HepG2 (cell line): ENCODE measurements around the gene FRS2. TPM values are rescaled to one million over a fixed set of nuclear protein-coding genes. Genes with fewer than 3 reads are reported as not detected.

Experiments used
- FOXK2 ChIP-seq: fragments of 450-650 bp; IDR thresholded peaks from 2 replicates; pipeline ENCODE4 v1.6.1; 2016
- JARID2 ChIP-seq: sonication (generic); formaldehyde crosslinking; IDR thresholded peaks from 2 replicates; pipeline ENCODE4 v1.8.1; 2023; ENCODE audit warnings: missing genetic modification reagents, inconsistent platforms; ENCODE audit not compliant: insufficient replicate concordance
- MED1 ChIP-seq: sonication (generic); formaldehyde crosslinking; IDR thresholded peaks from 2 replicates; pipeline ENCODE4 v1.4.0; 2020; ENCODE audit warnings: missing genetic modification reagents
- NFIB ChIP-seq: sonication (generic); formaldehyde crosslinking; IDR thresholded peaks from 2 replicates; pipeline ENCODE4 v1.9.0; 2021; ENCODE audit warnings: missing genetic modification reagents, mild to moderate bottlenecking, borderline replicate concordance
- SNRNP70 ChIP-seq: fragments of 200-400 bp; formaldehyde crosslinking; IDR thresholded peaks from 2 replicates; pipeline ENCODE4 v1.6.1; 2017; ENCODE audit warnings: mild to moderate bottlenecking, low read depth, low read length, moderate library complexity
- ZNF225 ChIP-seq: sonication (generic); formaldehyde crosslinking; IDR thresholded peaks from 2 replicates; pipeline ENCODE4 v1.4.0; 2020; ENCODE audit warnings: mild to moderate bottlenecking, missing genetic modification reagents
- ZNF33B ChIP-seq: sonication (generic); formaldehyde crosslinking; IDR thresholded peaks from 2 replicates; pipeline ENCODE4 v1.5.1; 2020; ENCODE audit warnings: mild to moderate bottlenecking, missing genetic modification reagents
- ZNF550 ChIP-seq: sonication (generic); formaldehyde crosslinking; IDR thresholded peaks from 2 replicates; pipeline ENCODE4 v1.4.0; 2020; ENCODE audit warnings: mild to moderate bottlenecking, missing genetic modification reagents, borderline replicate concordance
- ZNF572 ChIP-seq: sonication (generic); formaldehyde crosslinking; IDR thresholded peaks from 2 replicates; pipeline ENCODE4 v1.5.1; 2020; ENCODE audit warnings: mild to moderate bottlenecking, missing genetic modification reagents
- ZNF75D ChIP-seq: sonication (generic); formaldehyde crosslinking; IDR thresholded peaks from 2 replicates; pipeline ENCODE4 v1.8.1; 2023; ENCODE audit warnings: missing genetic modification reagents, mild to moderate bottlenecking, borderline replicate concordance
- polyA plus RNA-seq, 8 experiments: library from polyadenylated mRNA; depleted of rRNA in 3 of 8; stranded (reverse) in 7 of 8; unstranded in 1 of 8; fragments of >200 nt; fragmentation: Illumina TruSeq in 4 of 8; extraction: Trizol in 4 of 8; gene quantifications; 2 replicates each; pipeline versions ENCODE4 v1.2.1 to v1.2.3, GENCODE V29; 2011 to 2016; ENCODE audit warnings: low read depth in 4 of 8, missing spikeins in 1 of 8, mixed read lengths in 1 of 8; ENCODE audit not compliant: insufficient read depth in 1 of 8
- total RNA-seq, 5 experiments: library from RNA; depleted of rRNA; stranded (reverse); fragments of >200 nt; fragmentation: Illumina TruSeq; extraction: Trizol; gene quantifications; 2 replicates each; pipeline ENCODE4 v1.2.3, GENCODE V29; 2016; ENCODE audit warnings: low read depth in 1 of 5
- TF ChIP-seq, protein P1 (sequence below): sonication (generic); formaldehyde crosslinking; IDR thresholded peaks from 2 replicates; pipeline ENCODE4 v1.9.0; 2021; ENCODE audit warnings: mild to moderate bottlenecking, missing genetic modification reagents
- TF ChIP-seq, protein P2 (sequence below): sonication (generic); formaldehyde crosslinking; IDR thresholded peaks from 2 replicates; pipeline ENCODE4 v1.5.0; 2020; ENCODE audit warnings: mild to moderate bottlenecking, missing genetic modification reagents, borderline replicate concordance
- TF ChIP-seq, protein P3 (sequence below): sonication (generic); formaldehyde crosslinking; IDR thresholded peaks from 2 replicates; pipeline ENCODE4 v1.4.0; 2020; ENCODE audit warnings: missing genetic modification reagents

FRS2 gene
- total and polyA plus RNA-seq, 2 of the 13 experiments (the other 11 are each of a cell fraction or from before 2014, with no cell fraction given): 8.3 to 16.8 TPM

DNA sequence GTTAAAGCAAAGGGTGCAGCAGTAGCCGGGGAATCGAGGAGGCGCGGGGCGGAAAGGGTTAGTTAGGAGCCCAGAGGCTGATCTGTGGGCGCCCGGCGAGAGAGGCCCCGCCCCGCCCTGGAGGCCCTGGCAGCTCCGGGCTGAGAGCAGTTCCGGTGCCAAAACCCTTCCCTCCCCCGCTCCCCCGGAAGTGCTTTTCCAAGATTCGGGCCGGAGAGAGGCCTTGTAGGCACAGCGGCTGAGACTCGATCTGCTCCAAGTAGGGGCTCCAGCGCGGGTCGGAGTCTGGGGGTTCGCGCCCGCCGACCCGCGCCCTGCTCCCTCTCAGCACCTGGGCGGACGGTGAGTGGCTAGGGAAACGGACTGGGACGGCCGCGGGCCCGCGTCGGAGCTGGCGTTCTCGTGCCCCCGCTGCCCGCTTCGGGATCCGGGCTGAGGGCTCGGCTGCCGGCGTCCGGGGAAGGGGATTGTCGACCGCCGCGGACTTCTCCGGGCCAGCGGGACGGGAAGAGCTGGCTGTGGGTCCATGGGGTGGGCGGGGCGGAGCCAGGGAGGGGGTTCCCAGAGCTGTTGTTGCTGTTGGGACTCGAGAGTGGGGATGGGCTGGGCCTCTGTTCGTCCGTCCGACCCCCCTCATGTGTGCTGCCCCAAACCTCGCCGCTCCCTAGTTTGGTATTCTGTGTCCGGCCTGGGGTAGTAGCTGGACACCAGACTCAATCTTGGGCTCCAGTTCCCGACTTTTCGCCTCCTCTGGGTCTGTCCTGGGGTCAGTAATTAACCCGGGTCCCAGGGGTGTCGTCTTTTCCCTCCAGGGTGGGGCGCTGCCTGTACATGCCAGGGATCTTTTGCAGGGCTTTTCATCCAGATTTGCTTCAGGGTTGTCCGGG is at the start of gene FRS2 (continued):
- TF ChIP-seq, protein P1, sequence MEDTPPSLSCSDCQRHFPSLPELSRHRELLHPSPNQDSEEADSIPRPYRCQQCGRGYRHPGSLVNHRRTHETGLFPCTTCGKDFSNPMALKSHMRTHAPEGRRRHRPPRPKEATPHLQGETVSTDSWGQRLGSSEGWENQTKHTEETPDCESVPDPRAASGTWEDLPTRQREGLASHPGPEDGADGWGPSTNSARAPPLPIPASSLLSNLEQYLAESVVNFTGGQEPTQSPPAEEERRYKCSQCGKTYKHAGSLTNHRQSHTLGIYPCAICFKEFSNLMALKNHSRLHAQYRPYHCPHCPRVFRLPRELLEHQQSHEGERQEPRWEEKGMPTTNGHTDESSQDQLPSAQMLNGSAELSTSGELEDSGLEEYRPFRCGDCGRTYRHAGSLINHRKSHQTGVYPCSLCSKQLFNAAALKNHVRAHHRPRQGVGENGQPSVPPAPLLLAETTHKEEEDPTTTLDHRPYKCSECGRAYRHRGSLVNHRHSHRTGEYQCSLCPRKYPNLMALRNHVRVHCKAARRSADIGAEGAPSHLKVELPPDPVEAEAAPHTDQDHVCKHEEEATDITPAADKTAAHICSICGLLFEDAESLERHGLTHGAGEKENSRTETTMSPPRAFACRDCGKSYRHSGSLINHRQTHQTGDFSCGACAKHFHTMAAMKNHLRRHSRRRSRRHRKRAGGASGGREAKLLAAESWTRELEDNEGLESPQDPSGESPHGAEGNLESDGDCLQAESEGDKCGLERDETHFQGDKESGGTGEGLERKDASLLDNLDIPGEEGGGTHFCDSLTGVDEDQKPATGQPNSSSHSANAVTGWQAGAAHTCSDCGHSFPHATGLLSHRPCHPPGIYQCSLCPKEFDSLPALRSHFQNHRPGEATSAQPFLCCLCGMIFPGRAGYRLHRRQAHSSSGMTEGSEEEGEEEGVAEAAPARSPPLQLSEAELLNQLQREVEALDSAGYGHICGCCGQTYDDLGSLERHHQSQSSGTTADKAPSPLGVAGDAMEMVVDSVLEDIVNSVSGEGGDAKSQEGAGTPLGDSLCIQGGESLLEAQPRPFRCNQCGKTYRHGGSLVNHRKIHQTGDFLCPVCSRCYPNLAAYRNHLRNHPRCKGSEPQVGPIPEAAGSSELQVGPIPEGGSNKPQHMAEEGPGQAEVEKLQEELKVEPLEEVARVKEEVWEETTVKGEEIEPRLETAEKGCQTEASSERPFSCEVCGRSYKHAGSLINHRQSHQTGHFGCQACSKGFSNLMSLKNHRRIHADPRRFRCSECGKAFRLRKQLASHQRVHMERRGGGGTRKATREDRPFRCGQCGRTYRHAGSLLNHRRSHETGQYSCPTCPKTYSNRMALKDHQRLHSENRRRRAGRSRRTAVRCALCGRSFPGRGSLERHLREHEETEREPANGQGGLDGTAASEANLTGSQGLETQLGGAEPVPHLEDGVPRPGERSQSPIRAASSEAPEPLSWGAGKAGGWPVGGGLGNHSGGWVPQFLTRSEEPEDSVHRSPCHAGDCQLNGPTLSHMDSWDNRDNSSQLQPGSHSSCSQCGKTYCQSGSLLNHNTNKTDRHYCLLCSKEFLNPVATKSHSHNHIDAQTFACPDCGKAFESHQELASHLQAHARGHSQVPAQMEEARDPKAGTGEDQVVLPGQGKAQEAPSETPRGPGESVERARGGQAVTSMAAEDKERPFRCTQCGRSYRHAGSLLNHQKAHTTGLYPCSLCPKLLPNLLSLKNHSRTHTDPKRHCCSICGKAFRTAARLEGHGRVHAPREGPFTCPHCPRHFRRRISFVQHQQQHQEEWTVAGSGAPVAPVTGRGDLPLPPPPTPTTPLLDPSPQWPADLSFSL (CRISPR knock-in tag): no peak
- TF ChIP-seq, protein P2, sequence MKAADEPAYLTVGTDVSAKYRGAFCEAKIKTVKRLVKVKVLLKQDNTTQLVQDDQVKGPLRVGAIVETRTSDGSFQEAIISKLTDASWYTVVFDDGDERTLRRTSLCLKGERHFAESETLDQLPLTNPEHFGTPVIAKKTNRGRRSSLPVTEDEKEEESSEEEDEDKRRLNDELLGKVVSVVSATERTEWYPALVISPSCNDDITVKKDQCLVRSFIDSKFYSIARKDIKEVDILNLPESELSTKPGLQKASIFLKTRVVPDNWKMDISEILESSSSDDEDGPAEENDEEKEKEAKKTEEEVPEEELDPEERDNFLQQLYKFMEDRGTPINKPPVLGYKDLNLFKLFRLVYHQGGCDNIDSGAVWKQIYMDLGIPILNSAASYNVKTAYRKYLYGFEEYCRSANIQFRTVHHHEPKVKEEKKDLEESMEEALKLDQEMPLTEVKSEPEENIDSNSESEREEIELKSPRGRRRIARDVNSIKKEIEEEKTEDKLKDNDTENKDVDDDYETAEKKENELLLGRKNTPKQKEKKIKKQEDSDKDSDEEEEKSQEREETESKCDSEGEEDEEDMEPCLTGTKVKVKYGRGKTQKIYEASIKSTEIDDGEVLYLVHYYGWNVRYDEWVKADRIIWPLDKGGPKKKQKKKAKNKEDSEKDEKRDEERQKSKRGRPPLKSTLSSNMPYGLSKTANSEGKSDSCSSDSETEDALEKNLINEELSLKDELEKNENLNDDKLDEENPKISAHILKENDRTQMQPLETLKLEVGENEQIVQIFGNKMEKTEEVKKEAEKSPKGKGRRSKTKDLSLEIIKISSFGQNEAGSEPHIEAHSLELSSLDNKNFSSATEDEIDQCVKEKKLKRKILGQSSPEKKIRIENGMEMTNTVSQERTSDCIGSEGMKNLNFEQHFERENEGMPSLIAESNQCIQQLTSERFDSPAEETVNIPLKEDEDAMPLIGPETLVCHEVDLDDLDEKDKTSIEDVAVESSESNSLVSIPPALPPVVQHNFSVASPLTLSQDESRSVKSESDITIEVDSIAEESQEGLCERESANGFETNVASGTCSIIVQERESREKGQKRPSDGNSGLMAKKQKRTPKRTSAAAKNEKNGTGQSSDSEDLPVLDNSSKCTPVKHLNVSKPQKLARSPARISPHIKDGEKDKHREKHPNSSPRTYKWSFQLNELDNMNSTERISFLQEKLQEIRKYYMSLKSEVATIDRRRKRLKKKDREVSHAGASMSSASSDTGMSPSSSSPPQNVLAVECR (CRISPR knock-in tag): peak; percentile 84; the same call in 1 of the 2 replicates
- TF ChIP-seq ZNF75D (CRISPR knock-in tag): peak; percentile 38; the same call in 1 of the 2 replicates
- TF ChIP-seq JARID2 (CRISPR knock-in tag): no peak
- no peak for TF ChIP-seq SNRNP70
- no peak for TF ChIP-seq NFIB (CRISPR knock-in tag)
- TF ChIP-seq, protein P3, sequence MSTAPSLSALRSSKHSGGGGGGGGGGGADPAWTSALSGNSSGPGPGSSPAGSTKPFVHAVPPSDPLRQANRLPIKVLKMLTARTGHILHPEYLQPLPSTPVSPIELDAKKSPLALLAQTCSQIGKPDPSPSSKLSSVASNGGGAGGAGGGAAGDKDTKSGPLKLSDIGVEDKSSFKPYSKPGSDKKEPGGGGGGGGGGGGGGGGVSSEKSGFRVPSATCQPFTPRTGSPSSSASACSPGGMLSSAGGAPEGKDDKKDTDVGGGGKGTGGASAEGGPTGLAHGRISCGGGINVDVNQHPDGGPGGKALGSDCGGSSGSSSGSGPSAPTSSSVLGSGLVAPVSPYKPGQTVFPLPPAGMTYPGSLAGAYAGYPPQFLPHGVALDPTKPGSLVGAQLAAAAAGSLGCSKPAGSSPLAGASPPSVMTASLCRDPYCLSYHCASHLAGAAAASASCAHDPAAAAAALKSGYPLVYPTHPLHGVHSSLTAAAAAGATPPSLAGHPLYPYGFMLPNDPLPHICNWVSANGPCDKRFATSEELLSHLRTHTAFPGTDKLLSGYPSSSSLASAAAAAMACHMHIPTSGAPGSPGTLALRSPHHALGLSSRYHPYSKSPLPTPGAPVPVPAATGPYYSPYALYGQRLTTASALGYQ (CRISPR knock-in tag): peak; percentile 16; the same call in 1 of the 2 replicates
- TF ChIP-seq ZNF550: no peak
- TF ChIP-seq ZNF572: 0 out of 2 replicates have a peak, but pooled peaks have one; percentile 46
- TF ChIP-seq MED1 (CRISPR knock-in tag): peak; percentile 27; the same call in 1 of the 2 replicates
- TF ChIP-seq ZNF33B (CRISPR knock-in tag): no peak
- TF ChIP-seq ZNF225 (CRISPR knock-in tag): 0 out of 2 replicates have a peak, but pooled peaks have one; percentile 40
- no peak for TF ChIP-seq FOXK2
